HepG2 (cell line): ENCODE results near the gene FCN3. TPM values are rescaled to one million over a fixed set of nuclear protein-coding genes. Genes with fewer than 3 reads are reported as not detected.

ENCODE experiments used
- NFE2L2 ChIP-seq: fragments of 150-350 bp; IDR thresholded peaks from 2 replicates; pipeline ENCODE4 v1.6.1; 2014; ENCODE audit warnings: low read length
- TAF15 ChIP-seq: fragments of 200-400 bp; formaldehyde crosslinking; IDR thresholded peaks from one replicate; pipeline ENCODE4 v1.6.1; 2018; ENCODE audit warnings: mild to moderate bottlenecking, low read depth, low read length; ENCODE audit not compliant: poor library complexity, severe bottlenecking
- ZNF367 ChIP-seq: sonication (generic); formaldehyde crosslinking; IDR thresholded peaks from 2 replicates; pipeline ENCODE4 v1.4.0; 2020; ENCODE audit warnings: missing genetic modification reagents, borderline replicate concordance
- ZNF431 ChIP-seq: sonication (generic); formaldehyde crosslinking; IDR thresholded peaks from 2 replicates; pipeline ENCODE4 v1.9.0; 2022; ENCODE audit warnings: missing genetic modification reagents, low read depth, mild to moderate bottlenecking, borderline replicate concordance
- ZNF598 ChIP-seq: sonication (generic); formaldehyde crosslinking; IDR thresholded peaks from 2 replicates; pipeline ENCODE4 v1.5.1; 2020; ENCODE audit warnings: mild to moderate bottlenecking, missing genetic modification reagents, borderline replicate concordance
- polyA plus RNA-seq, 8 experiments: library from polyadenylated mRNA; depleted of rRNA in 3 of 8; stranded (reverse) in 7 of 8; unstranded in 1 of 8; fragments of >200 nt; fragmentation: Illumina TruSeq in 4 of 8; extraction: Trizol in 4 of 8; gene quantifications; 2 replicates each; pipeline versions ENCODE4 v1.2.1 to v1.2.3, GENCODE V29; 2011 to 2016; ENCODE audit warnings: low read depth in 4 of 8, missing spikeins in 1 of 8, mixed read lengths in 1 of 8; ENCODE audit not compliant: insufficient read depth in 1 of 8
- total RNA-seq, 5 experiments: library from RNA; depleted of rRNA; stranded (reverse); fragments of >200 nt; fragmentation: Illumina TruSeq; extraction: Trizol; gene quantifications; 2 replicates each; pipeline ENCODE4 v1.2.3, GENCODE V29; 2016; ENCODE audit warnings: low read depth in 1 of 5
- TF ChIP-seq, protein P1 (sequence below): sonication (generic); formaldehyde crosslinking; IDR thresholded peaks from 2 replicates; pipeline ENCODE4 v1.5.1; 2020; ENCODE audit warnings: mild to moderate bottlenecking, missing genetic modification reagents, borderline replicate concordance
- TF ChIP-seq, protein P2 (sequence below): sonication (generic); formaldehyde crosslinking; IDR thresholded peaks from 2 replicates; pipeline ENCODE4 v1.4.0; 2020; ENCODE audit warnings: missing genetic modification reagents, borderline replicate concordance
- TF ChIP-seq, protein P3 (sequence below): sonication (generic); formaldehyde crosslinking; IDR thresholded peaks from 2 replicates; pipeline ENCODE4 v1.4.0; 2020; ENCODE audit warnings: low read depth, mild to moderate bottlenecking, missing genetic modification reagents
- TF ChIP-seq, protein P4 (sequence below): sonication (generic); formaldehyde crosslinking; IDR thresholded peaks from 2 replicates; pipeline ENCODE4 v1.8.0; 2022; ENCODE audit warnings: mild to moderate bottlenecking, missing genetic modification reagents, borderline replicate concordance
- TF ChIP-seq, protein P5 (sequence below): sonication (generic); formaldehyde crosslinking; IDR thresholded peaks from 2 replicates; pipeline ENCODE4 v1.5.0; 2020; ENCODE audit warnings: missing genetic modification reagents

FCN3 gene
- total and polyA plus RNA-seq, 2 of the 13 experiments (the other 11 are each of a cell fraction or from before 2014, with no cell fraction given): not detected

DNA sequence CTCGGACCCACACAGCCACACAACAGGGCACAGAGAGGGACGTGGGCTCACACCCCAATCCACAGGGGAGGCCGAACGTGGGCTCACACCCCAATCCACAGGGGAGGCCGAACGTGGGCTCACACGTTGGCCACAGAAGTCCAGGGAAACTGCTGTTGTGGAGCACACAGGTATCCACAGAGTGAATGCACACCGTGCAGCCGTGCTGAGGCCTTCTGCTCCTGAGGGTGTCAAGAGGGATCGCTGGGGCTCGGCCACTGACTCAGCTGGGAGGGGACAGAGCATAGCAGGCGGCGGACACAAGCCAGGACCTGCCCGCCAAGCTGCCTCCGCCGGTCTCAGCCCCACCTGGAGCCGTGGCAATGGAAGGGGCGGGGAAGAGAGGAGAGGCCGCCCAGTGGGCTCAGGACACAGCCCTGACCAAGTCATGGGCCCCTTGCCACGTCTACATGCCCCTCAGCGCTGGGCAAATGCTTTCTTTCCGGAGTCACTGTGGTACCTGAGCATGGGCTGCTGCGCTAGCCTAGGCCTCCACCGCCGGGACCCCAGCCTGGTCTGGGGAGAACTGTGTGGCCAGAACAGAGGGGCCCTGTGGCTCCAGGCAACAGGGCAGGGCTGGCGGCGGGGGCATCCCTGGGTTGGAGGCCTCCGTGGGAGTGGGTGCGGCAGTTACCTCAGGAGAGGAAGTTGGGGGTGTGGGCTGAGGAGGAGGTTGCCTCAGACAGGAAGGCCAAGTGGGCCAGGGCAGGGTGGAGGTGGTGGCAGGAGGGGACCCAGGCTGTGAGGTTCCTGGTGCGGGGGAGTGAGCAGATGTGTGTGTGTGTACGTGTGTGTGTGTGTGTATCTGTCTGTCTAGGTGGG lies 31.6 kb downstream of the FCN3 start (continued):
- no peak for TF ChIP-seq ZNF367 (CRISPR knock-in tag)
- TF ChIP-seq, protein P1, sequence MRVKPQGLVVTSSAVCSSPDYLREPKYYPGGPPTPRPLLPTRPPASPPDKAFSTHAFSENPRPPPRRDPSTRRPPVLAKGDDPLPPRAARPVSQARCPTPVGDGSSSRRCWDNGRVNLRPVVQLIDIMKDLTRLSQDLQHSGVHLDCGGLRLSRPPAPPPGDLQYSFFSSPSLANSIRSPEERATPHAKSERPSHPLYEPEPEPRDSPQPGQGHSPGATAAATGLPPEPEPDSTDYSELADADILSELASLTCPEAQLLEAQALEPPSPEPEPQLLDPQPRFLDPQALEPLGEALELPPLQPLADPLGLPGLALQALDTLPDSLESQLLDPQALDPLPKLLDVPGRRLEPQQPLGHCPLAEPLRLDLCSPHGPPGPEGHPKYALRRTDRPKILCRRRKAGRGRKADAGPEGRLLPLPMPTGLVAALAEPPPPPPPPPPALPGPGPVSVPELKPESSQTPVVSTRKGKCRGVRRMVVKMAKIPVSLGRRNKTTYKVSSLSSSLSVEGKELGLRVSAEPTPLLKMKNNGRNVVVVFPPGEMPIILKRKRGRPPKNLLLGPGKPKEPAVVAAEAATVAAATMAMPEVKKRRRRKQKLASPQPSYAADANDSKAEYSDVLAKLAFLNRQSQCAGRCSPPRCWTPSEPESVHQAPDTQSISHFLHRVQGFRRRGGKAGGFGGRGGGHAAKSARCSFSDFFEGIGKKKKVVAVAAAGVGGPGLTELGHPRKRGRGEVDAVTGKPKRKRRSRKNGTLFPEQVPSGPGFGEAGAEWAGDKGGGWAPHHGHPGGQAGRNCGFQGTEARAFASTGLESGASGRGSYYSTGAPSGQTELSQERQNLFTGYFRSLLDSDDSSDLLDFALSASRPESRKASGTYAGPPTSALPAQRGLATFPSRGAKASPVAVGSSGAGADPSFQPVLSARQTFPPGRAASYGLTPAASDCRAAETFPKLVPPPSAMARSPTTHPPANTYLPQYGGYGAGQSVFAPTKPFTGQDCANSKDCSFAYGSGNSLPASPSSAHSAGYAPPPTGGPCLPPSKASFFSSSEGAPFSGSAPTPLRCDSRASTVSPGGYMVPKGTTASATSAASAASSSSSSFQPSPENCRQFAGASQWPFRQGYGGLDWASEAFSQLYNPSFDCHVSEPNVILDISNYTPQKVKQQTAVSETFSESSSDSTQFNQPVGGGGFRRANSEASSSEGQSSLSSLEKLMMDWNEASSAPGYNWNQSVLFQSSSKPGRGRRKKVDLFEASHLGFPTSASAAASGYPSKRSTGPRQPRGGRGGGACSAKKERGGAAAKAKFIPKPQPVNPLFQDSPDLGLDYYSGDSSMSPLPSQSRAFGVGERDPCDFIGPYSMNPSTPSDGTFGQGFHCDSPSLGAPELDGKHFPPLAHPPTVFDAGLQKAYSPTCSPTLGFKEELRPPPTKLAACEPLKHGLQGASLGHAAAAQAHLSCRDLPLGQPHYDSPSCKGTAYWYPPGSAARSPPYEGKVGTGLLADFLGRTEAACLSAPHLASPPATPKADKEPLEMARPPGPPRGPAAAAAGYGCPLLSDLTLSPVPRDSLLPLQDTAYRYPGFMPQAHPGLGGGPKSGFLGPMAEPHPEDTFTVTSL (CRISPR knock-in tag): no peak
- TF ChIP-seq, protein P2, sequence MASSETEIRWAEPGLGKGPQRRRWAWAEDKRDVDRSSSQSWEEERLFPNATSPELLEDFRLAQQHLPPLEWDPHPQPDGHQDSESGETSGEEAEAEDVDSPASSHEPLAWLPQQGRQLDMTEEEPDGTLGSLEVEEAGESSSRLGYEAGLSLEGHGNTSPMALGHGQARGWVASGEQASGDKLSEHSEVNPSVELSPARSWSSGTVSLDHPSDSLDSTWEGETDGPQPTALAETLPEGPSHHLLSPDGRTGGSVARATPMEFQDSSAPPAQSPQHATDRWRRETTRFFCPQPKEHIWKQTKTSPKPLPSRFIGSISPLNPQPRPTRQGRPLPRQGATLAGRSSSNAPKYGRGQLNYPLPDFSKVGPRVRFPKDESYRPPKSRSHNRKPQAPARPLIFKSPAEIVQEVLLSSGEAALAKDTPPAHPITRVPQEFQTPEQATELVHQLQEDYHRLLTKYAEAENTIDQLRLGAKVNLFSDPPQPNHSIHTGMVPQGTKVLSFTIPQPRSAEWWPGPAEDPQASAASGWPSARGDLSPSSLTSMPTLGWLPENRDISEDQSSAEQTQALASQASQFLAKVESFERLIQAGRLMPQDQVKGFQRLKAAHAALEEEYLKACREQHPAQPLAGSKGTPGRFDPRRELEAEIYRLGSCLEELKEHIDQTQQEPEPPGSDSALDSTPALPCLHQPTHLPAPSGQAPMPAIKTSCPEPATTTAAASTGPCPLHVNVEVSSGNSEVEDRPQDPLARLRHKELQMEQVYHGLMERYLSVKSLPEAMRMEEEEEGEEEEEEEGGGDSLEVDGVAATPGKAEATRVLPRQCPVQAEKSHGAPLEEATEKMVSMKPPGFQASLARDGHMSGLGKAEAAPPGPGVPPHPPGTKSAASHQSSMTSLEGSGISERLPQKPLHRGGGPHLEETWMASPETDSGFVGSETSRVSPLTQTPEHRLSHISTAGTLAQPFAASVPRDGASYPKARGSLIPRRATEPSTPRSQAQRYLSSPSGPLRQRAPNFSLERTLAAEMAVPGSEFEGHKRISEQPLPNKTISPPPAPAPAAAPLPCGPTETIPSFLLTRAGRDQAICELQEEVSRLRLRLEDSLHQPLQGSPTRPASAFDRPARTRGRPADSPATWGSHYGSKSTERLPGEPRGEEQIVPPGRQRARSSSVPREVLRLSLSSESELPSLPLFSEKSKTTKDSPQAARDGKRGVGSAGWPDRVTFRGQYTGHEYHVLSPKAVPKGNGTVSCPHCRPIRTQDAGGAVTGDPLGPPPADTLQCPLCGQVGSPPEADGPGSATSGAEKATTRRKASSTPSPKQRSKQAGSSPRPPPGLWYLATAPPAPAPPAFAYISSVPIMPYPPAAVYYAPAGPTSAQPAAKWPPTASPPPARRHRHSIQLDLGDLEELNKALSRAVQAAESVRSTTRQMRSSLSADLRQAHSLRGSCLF (CRISPR knock-in tag): no peak
- TF ChIP-seq TAF15: no peak
- TF ChIP-seq ZNF431 (CRISPR knock-in tag): no peak
- TF ChIP-seq ZNF598 (CRISPR knock-in tag): no peak; the same call in 1 of the 2 replicates
- TF ChIP-seq, protein P3, sequence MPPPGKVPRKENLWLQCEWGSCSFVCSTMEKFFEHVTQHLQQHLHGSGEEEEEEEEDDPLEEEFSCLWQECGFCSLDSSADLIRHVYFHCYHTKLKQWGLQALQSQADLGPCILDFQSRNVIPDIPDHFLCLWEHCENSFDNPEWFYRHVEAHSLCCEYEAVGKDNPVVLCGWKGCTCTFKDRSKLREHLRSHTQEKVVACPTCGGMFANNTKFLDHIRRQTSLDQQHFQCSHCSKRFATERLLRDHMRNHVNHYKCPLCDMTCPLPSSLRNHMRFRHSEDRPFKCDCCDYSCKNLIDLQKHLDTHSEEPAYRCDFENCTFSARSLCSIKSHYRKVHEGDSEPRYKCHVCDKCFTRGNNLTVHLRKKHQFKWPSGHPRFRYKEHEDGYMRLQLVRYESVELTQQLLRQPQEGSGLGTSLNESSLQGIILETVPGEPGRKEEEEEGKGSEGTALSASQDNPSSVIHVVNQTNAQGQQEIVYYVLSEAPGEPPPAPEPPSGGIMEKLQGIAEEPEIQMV: no peak
- TF ChIP-seq, protein P4, sequence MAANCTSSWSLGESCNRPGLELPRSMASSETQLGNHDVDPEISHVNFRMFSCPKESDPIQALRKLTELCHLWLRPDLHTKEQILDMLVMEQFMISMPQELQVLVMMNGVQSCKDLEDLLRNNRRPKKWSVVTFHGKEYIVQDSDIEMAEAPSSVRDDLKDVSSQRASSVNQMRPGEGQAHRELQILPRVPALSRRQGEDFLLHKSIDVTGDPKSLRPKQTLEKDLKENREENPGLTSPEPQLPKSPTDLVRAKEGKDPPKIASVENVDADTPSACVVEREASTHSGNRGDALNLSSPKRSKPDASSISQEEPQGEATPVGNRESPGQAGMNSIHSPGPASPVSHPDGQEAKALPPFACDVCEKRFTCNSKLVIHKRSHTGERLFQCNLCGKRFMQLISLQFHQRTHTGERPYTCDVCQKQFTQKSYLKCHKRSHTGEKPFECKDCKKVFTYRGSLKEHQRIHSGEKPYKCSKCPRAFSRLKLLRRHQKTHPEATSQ (CRISPR knock-in tag): no peak
- TF ChIP-seq NFE2L2: no peak
- TF ChIP-seq, protein P5, sequence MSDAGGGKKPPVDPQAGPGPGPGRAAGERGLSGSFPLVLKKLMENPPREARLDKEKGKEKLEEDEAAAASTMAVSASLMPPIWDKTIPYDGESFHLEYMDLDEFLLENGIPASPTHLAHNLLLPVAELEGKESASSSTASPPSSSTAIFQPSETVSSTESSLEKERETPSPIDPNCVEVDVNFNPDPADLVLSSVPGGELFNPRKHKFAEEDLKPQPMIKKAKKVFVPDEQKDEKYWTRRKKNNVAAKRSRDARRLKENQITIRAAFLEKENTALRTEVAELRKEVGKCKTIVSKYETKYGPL (CRISPR knock-in tag): no peak
